Motor neuron (in vitro differentiated cells): ENCODE measurements around the gene ACTR6. TPM values are rescaled to one million over a fixed set of nuclear protein-coding genes. Genes with fewer than 3 reads are reported as not detected.

ENCODE experiments used
- ATAC-seq, 8 experiments: fragments of 200-7000 bp; cut with Tn5 transposase; replicated peaks in 6 of 8; 2 replicates each; pipeline ENCODE4 v1.8.0; 2021; ENCODE audit warnings: mild to moderate bottlenecking in 8 of 8, moderate library complexity in 8 of 8
- H3K27ac ChIP-seq, 2 donors: fragments of 250-450 bp; sonication (Bioruptor Pico); 2 replicates each; pipeline ENCODE4 v1.9.0; 2021; ENCODE audit warnings: antibody characterized with exemption in 2 of 2, mild to moderate bottlenecking in 2 of 2, moderate library complexity in 1 of 2
- H3K4me1 ChIP-seq, 2 donors: fragments of 250-450 bp; sonication (Bioruptor Pico); replicated peaks in 1 of 2; 2 replicates each; pipeline ENCODE4 v1.6.1; 2021; ENCODE audit warnings: antibody characterized with exemption in 2 of 2, mild to moderate bottlenecking in 2 of 2, moderate library complexity in 1 of 2
- H3K4me3 ChIP-seq, 5 donors: fragments of 250-450 bp; sonication (Bioruptor Pico); 2 replicates each; pipeline ENCODE4 v1.9.0; 2021; ENCODE audit warnings: antibody characterized with exemption in 5 of 5, mild to moderate bottlenecking in 5 of 5, moderate library complexity in 4 of 5
- WGBS, 10 experiments: fragments of 450-650 bp; shearing (Covaris generic); methylation state at CpG; one replicate each; pipeline ENCODE4 v1.0.0; 2022; 5-methylcytosine and 5-hydroxymethylcytosine counted together
- in situ Hi-C, 9 experiments: fragments of 400-800 bp; cut with MboI; loops; one replicate each; pipeline ENCODE4 v1.15.0; 2021; ENCODE audit warnings: low sequenced_read_pairs in 9 of 9, low pct_unique_long_range_greater_than_20kb in 2 of 9; ENCODE audit not compliant: unreplicated experiment in 9 of 9
- total RNA-seq, 8 experiments: library from RNA; unstranded; fragments of 300-600 nt; gene quantifications; 2 replicates each; pipeline versions ENCODE4 v1.2.3 to v1.2.4, GENCODE V29; 2022

ACTR6 gene
- 10 to 100 TPM; 31.3 to 47.9 (median 36.4) TPM for total RNA-seq

GRCh38 chr12:100200463-100201181, at the start of gene ACTR6:
Gene ACTR6 (plus strand): TSS chr12:100200815. CDS start chr12:100200852, 37 bp downstream.
- peak within 1 kb of the TSS; percentile 42 to 60 (median 49) for H3K4me3 ChIP-seq
- peak; percentile 93 to 98 (median 94) for ATAC-seq
- peak within 1 kb of the TSS in 1 of 2 donors; percentile 32 for H3K27ac ChIP-seq
- in situ Hi-C loops: no loop called here
- WGBS, 10 experiments: 0 to 3% (median 1%) methylated on average over 1 to 18 of the region's 38 CpGs; no CpG with 5 or more reads in 1 of the 10 experiments
- H3K4me1 ChIP-seq: peaks cover 5 to 7% of the 10 kb centered on the region in 2 donors

DNA sequence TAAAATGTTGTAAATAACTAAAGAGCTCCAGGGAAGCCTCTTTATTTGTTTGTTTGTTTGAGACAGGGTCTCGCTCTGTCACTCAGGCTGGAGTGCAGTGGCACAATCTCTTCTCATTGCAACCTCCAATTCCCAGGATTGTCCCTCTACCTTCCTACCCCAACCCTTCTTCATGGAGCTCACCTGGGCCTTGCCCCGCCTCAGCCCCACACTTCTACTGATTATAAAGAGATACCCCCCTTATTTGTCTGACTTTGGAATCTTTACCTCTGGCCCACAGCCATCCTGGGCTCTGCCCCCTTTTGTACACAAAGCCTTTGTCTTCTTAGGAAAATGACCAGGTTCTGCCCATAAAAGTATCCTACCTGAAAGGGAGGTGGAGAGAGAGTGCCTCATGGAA, 48.8 kb upstream of the ACTR6 start:
- H3K4me1 ChIP-seq: no peaks in the 10 kb centered on the region
- in situ Hi-C loops: no loop called here
- WGBS, 10 experiments: 78 to 100% (median 100%) methylated on average over 1 to 2 of the region's 2 CpGs; no CpG with 5 or more reads in 4 of the 10 experiments
- ATAC-seq: no peak
- H3K4me3 ChIP-seq: no peak overlapping the region
- no peak overlapping the region for H3K27ac ChIP-seq

DNA sequence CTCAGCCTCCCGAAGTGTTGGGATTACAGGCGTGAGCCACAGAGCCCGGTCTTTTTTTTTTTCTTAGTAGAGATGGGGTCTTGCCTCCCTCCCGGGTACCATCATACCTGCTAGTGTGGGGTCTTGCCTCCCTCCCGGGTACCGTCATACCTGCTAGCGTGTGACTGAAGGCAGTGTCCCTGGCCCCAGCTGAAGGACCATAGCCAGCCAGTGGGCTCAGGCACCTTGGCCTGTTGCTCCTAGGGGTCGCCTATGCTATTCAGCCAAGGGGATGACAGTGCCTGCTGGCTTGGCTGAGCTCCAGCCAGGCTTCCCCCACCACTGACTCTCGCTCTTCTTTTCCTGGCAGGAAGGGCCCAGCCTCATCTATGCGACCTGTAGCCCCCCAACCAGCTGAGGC, 47.5 kb upstream of the ACTR6 start:
- in situ Hi-C loops: no loop called here
- Histone ChIP-seq H3K4me3 (no peak overlapping the region), H3K27ac (no peak overlapping the region), H3K4me1 (no peaks in the 10 kb centered on the region)
- WGBS, 10 experiments: 50 to 100% (median 85%) methylated on average over 2 to 5 of the region's 10 CpGs; no CpG with 5 or more reads in 4 of the 10 experiments
- ATAC-seq: no peak

GRCh38 chr12:100154474-100155247, 46.0 kb upstream of the ACTR6 start:
- WGBS, 10 experiments: 20 to 95% (median 86%) methylated on average over 1 to 7 of the region's 15 CpGs; no CpG with 5 or more reads in 3 of the 10 experiments
- no peaks in the 10 kb centered on the region for H3K4me1 ChIP-seq
- in situ Hi-C loops: no loop called here
- no peak overlapping the region for H3K27ac ChIP-seq
- H3K4me3 ChIP-seq: no peak overlapping the region
- ATAC-seq: peak in 3 of 8 experiments; percentile 74 to 82 (median 80)

DNA sequence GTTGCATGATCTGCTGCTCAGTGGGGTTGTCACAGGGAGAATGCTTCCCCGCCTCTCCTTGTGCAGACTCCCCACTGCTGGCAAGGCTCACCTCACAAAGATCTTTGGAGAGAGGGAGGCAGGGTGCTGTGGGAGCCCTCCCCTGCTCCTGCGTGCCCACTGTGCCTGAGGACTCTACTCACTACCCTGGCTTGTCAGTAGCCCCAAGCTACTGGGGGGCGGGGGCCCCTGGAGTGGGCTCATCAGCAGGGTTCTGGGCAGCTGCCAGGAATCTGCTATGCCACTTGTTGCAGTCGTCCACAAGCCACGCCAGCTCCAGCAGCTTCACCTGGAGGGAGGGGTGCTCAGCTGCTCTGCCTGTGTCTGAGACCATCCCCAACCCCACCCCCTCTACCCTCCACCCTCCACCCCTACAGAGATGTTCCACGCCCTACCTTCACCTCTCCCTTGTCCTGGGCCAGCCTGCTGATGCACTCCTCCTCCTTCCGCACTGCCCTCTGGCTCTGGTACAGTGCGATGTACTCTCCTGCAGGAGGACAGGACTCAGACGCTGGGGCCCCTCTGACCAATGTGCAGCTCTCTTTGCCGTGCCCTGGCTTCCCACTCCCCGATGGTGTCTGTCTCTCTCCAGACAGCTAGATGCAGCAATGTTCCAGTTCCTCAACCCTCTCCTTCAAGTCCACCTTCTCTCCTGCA, 43.7 kb upstream of the ACTR6 start:
- no peak overlapping the region for H3K4me3 ChIP-seq
- H3K27ac ChIP-seq: no peak overlapping the region
- H3K4me1 ChIP-seq: no peaks in the 10 kb centered on the region
- WGBS, 10 experiments: 40 to 100% (median 60%) methylated on average over 1 to 2 of the region's 11 CpGs; no CpG with 5 or more reads in 7 of the 10 experiments
- peak in 4 of 8 experiments; percentile 9 to 53 (median 22) for ATAC-seq
- in situ Hi-C loops: no loop called here

DNA sequence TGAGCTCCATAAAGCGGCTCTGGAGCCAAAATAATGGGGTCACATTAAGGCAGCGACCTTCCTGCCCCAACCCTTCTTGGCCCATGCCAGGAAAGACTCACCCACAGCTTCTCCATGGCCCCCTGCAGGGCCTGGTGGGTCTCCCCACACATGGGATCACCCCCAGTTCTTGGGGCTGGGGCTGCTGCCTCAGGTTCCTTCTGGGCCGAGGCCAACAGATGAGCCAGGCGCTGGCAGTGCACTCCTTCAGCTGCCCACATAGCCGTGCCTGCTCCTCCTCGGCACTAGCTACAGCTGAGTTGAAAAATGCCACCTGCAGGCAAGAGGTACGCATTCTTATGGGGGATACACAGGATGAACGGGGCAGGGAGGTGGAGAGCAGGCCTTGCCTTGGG, 43.2 kb upstream of the ACTR6 start:
- Histone ChIP-seq H3K4me3 (no peak overlapping the region), H3K4me1 (no peaks in the 10 kb centered on the region), H3K27ac (no peak overlapping the region)
- in situ Hi-C loops: no loop called here
- 76 to 100% (median 80%) methylated on average over 1 to 3 of the region's 8 CpGs; no CpG with 5 or more reads in 5 of the 10 experiments for WGBS, 10 experiments
- no peak for ATAC-seq

GRCh38 chr12:100158535-100158934, 42.1 kb upstream of the ACTR6 start:
- 50 to 100% (median 100%) methylated on average over 1 to 2 of the region's 4 CpGs; no CpG with 5 or more reads in 4 of the 10 experiments for WGBS, 10 experiments
- Histone ChIP-seq H3K4me3 (no peak overlapping the region), H3K27ac (no peak overlapping the region), H3K4me1 (peaks cover 0 to 8% of the 10 kb centered on the region in 2 donors)
- in situ Hi-C loops: no loop called here
- no peak for ATAC-seq

- no peak for ATAC-seq
- in situ Hi-C loops: no loop called here
- peaks cover 6 to 14% of the 10 kb centered on the region in 2 donors for H3K4me1 ChIP-seq
- no peak overlapping the region for H3K4me3 ChIP-seq
- H3K27ac ChIP-seq: no peak overlapping the region
- WGBS, 10 experiments: 60 to 100% (median 88%) methylated on average over 1 to 8 of the region's 9 CpGs
These were observed 41.1 kb upstream of the ACTR6 start for GRCh38 chr12:100159391-100160104.

GRCh38 chr12:100163416-100164152, 37.0 kb upstream of the ACTR6 start:
- in situ Hi-C loops: no loop called here
- H3K4me3 ChIP-seq: peak overlapping the region; percentile 8 to 28 (median 17)
- ATAC-seq: peak; percentile 100
- H3K27ac ChIP-seq: peak overlapping the region in 1 of 2 donors; percentile 36
- 0 to 20% (median 0%) methylated on average over 1 to 8 of the region's 16 CpGs; no CpG with 5 or more reads in 1 of the 10 experiments for WGBS, 10 experiments
- peaks cover 10 to 14% of the 10 kb centered on the region in 2 donors for H3K4me1 ChIP-seq

- 0 to 100% (median 48%) methylated on average over 2 to 5 of the region's 7 CpGs; no CpG with 5 or more reads in 2 of the 10 experiments for WGBS, 10 experiments
- Histone ChIP-seq H3K27ac (no peak overlapping the region), H3K4me1 (peaks cover 10 to 14% of the 10 kb centered on the region in 2 donors), H3K4me3 (peak overlapping the region; percentile 8 to 28 (median 17))
- in situ Hi-C loops: no loop called here
- ATAC-seq: peak in 5 of 8 experiments; percentile 20 to 33 (median 21)
These were observed 36.4 kb upstream of the ACTR6 start for GRCh38 chr12:100164153-100164704.

- WGBS, 10 experiments: 13 to 100% (median 83%) methylated on average over 1 to 3 of the region's 3 CpGs; no CpG with 5 or more reads in 2 of the 10 experiments
- no peak overlapping the region for H3K4me3 ChIP-seq
- peaks cover 10 to 14% of the 10 kb centered on the region in 2 donors for H3K4me1 ChIP-seq
- no peak for ATAC-seq
- H3K27ac ChIP-seq: no peak overlapping the region
- in situ Hi-C loops: no loop called here
These were observed 35.3 kb upstream of the ACTR6 start for GRCh38 chr12:100165356-100165755.
